ENCODE data around the gene KIAA1614. TPM values are rescaled to one million over a fixed set of nuclear protein-coding genes. Genes with fewer than 3 reads are reported as not detected.

KIAA1614 gene
- polyA plus RNA-seq, result not detected

- Mint-ChIP-seq H3K4me3 (peak within 1 kb of the TSS; percentile 21 to 57 (median 40)), H3K4me1 (peaks cover 10 to 15% of the 10 kb centered on the region in 2 donors), H3K27me3 (ENCODE audit: low read depth in 3 of 3) (peaks cover 1 to 31% (median 10%) of the 10 kb centered on the region in 3 donors), H3K9me3 (no peaks in the 10 kb centered on the region), H3K36me3 (peaks cover 0 to 5% (median 0%) of the 10 kb centered on the region in 3 donors), H3K27ac (no peak within 1 kb of the TSS)
- no peak for DNase-seq
Observed at GRCh38 chr1:180912801-180913565, at the start of gene KIAA1614. Gene KIAA1614, plus strand, starts transcription at chr1:180912897. Its CDS starts 347 bp downstream, at chr1:180913244.

- no peaks in the 10 kb centered on the region for H3K27me3 Mint-ChIP-seq (ENCODE audit: low read depth in 3 of 3)
- H3K36me3 Mint-ChIP-seq, result peaks cover 9 to 11% (median 9%) of the 10 kb centered on the region in 3 donors
- no peaks in the 10 kb centered on the region for H3K9me3 Mint-ChIP-seq
- no peak overlapping the region for H3K4me3 Mint-ChIP-seq
- no peaks in the 10 kb centered on the region for H3K4me1 Mint-ChIP-seq
- H3K27ac Mint-ChIP-seq, result no peak overlapping the region
- peak; percentile 18 to 34 (median 25) for DNase-seq
Observed at GRCh38 chr1:180863158-180863775, 49.4 kb upstream of the KIAA1614 start.

GRCh38 chr1:180881806-180882509, 30.7 kb upstream of the KIAA1614 start:
- no peak overlapping the region for H3K4me3 Mint-ChIP-seq
- no peaks in the 10 kb centered on the region for H3K9me3 Mint-ChIP-seq
- H3K36me3 Mint-ChIP-seq, result peaks cover 4 to 26% (median 17%) of the 10 kb centered on the region in 3 donors
- H3K27me3 Mint-ChIP-seq (ENCODE audit: low read depth in 3 of 3), result no peaks in the 10 kb centered on the region
- DNase-seq, result no peak
- H3K27ac Mint-ChIP-seq, result peak overlapping the region in 1 of 6 donors; percentile 1
- H3K4me1 Mint-ChIP-seq, result no peaks in the 10 kb centered on the region

- H3K27me3 Mint-ChIP-seq (ENCODE audit: low read depth in 3 of 3), result peaks cover 0 to 1% (median 0%) of the 10 kb centered on the region in 3 donors
- no peak overlapping the region for H3K27ac Mint-ChIP-seq
- no peak for DNase-seq
- no peaks in the 10 kb centered on the region for H3K9me3 Mint-ChIP-seq
- H3K36me3 Mint-ChIP-seq, result peaks cover 4 to 29% (median 17%) of the 10 kb centered on the region in 3 donors
- no peak overlapping the region for H3K4me3 Mint-ChIP-seq
- H3K4me1 Mint-ChIP-seq, result no peaks in the 10 kb centered on the region
Observed at GRCh38 chr1:180884588-180885300, 28.0 kb upstream of the KIAA1614 start.

GRCh38 chr1:180886338-180886737, 26.4 kb upstream of the KIAA1614 start:
- DNase-seq, result no peak
- peaks cover 0 to 25% (median 13%) of the 10 kb centered on the region in 3 donors for H3K36me3 Mint-ChIP-seq
- no peaks in the 10 kb centered on the region for H3K4me1 Mint-ChIP-seq
- H3K9me3 Mint-ChIP-seq, result no peaks in the 10 kb centered on the region
- H3K27ac Mint-ChIP-seq, result no peak overlapping the region
- no peak overlapping the region for H3K4me3 Mint-ChIP-seq
- H3K27me3 Mint-ChIP-seq (ENCODE audit: low read depth in 3 of 3), result peaks cover 0 to 1% (median 0%) of the 10 kb centered on the region in 3 donors

GRCh38 chr1:180887841-180888240, 24.9 kb upstream of the KIAA1614 start:
- Mint-ChIP-seq H3K27ac (no peak overlapping the region), H3K4me3 (no peak overlapping the region), H3K36me3 (peaks cover 0 to 22% (median 9%) of the 10 kb centered on the region in 3 donors)

GRCh38 chr1:180888870-180889269, 23.8 kb upstream of the KIAA1614 start:
- no peak overlapping the region for H3K27ac Mint-ChIP-seq
- peaks cover 0 to 4% of the 10 kb centered on the region in 2 donors for H3K4me1 Mint-ChIP-seq
- peaks cover 0 to 18% (median 5%) of the 10 kb centered on the region in 3 donors for H3K36me3 Mint-ChIP-seq
- no peak overlapping the region for H3K4me3 Mint-ChIP-seq
- H3K27me3 Mint-ChIP-seq (ENCODE audit: low read depth in 3 of 3), result peaks cover 0 to 1% (median 1%) of the 10 kb centered on the region in 3 donors
- no peak for DNase-seq
- no peaks in the 10 kb centered on the region for H3K9me3 Mint-ChIP-seq

More at GRCh38 chr1:180887841-180888240, 24.9 kb upstream of the KIAA1614 start:
- DNase-seq, result no peak
- Mint-ChIP-seq H3K27me3 (ENCODE audit: low read depth in 3 of 3) (peaks cover 0 to 1% (median 1%) of the 10 kb centered on the region in 3 donors), H3K9me3 (no peaks in the 10 kb centered on the region), H3K4me1 (peaks cover 0 to 1% of the 10 kb centered on the region in 2 donors)

GRCh38 chr1:180889325-180889724, 23.4 kb upstream of the KIAA1614 start:
- Mint-ChIP-seq H3K27me3 (ENCODE audit: low read depth in 3 of 3) (peaks cover 0 to 1% (median 1%) of the 10 kb centered on the region in 3 donors), H3K27ac (no peak overlapping the region), H3K36me3 (peaks cover 3 to 15% (median 4%) of the 10 kb centered on the region in 3 donors), H3K4me1 (peaks cover 0 to 6% of the 10 kb centered on the region in 2 donors), H3K9me3 (peaks cover 0 to under 1% (median 0%) of the 10 kb centered on the region in 6 donors), H3K4me3 (no peak overlapping the region)
- no peak for DNase-seq

GRCh38 chr1:180892272-180892671, 20.4 kb upstream of the KIAA1614 start:
- no peak overlapping the region for H3K27ac Mint-ChIP-seq
- DNase-seq, result no peak
- peaks cover 0 to 10% (median 7%) of the 10 kb centered on the region in 3 donors for H3K36me3 Mint-ChIP-seq
- H3K27me3 Mint-ChIP-seq (ENCODE audit: low read depth in 3 of 3), result peaks cover 0 to 4% (median 1%) of the 10 kb centered on the region in 3 donors
- peaks cover 0 to 6% of the 10 kb centered on the region in 2 donors for H3K4me1 Mint-ChIP-seq
- H3K9me3 Mint-ChIP-seq, result peaks cover 0 to 2% (median 0%) of the 10 kb centered on the region in 6 donors
- H3K4me3 Mint-ChIP-seq, result no peak overlapping the region

GRCh38 chr1:180892675-180893074, 20.0 kb upstream of the KIAA1614 start:
- Mint-ChIP-seq H3K9me3 (peaks cover 0 to 2% (median 0%) of the 10 kb centered on the region in 6 donors), H3K36me3 (peaks cover 0 to 10% (median 5%) of the 10 kb centered on the region in 3 donors), H3K4me3 (no peak overlapping the region), H3K27me3 (ENCODE audit: low read depth in 3 of 3) (peaks cover 0 to 4% (median 1%) of the 10 kb centered on the region in 3 donors), H3K4me1 (peaks cover 0 to 6% of the 10 kb centered on the region in 2 donors), H3K27ac (no peak overlapping the region)
- no peak for DNase-seq

GRCh38 chr1:180893614-180894013, 19.1 kb upstream of the KIAA1614 start:
- no peak for DNase-seq
- Mint-ChIP-seq H3K9me3 (peaks cover 0 to 2% (median 0%) of the 10 kb centered on the region in 6 donors), H3K4me3 (no peak overlapping the region), H3K27ac (no peak overlapping the region), H3K4me1 (peaks cover 0 to 6% of the 10 kb centered on the region in 2 donors), H3K27me3 (ENCODE audit: low read depth in 3 of 3) (peaks cover 0 to 4% (median 1%) of the 10 kb centered on the region in 3 donors), H3K36me3 (peaks cover 0 to 10% (median 4%) of the 10 kb centered on the region in 3 donors)

- H3K4me1 Mint-ChIP-seq, result peaks cover 0 to 6% of the 10 kb centered on the region in 2 donors
- DNase-seq, result no peak
- peaks cover 0 to 3% (median 3%) of the 10 kb centered on the region in 3 donors for H3K27me3 Mint-ChIP-seq (ENCODE audit: low read depth in 3 of 3)
- H3K9me3 Mint-ChIP-seq, result peaks cover 0 to 2% (median 0%) of the 10 kb centered on the region in 6 donors
- peaks cover 0 to 10% (median 4%) of the 10 kb centered on the region in 3 donors for H3K36me3 Mint-ChIP-seq
- no peak overlapping the region for H3K27ac Mint-ChIP-seq
- H3K4me3 Mint-ChIP-seq, result no peak overlapping the region
Observed at GRCh38 chr1:180896161-180896560, 16.5 kb upstream of the KIAA1614 start.
